Head of caudate nucleus (tissue), 42 donors: ENCODE results near the gene EMC8.

Source experiments
- DNase-seq, 42 donors: peaks; one replicate each; pipeline versions ENCODE4 v3.0.0 to v3.0.0-alpha.2; 2020 to 2021; ENCODE audit warnings: mixed read lengths in 7 of 42
- intact Hi-C: fragments of 100-400 bp; cut with DNase I; formaldehyde crosslinking; loops from one replicate; pipeline ENCODE4 v1.15.0; 2022

The EMC8 gene

DNA sequence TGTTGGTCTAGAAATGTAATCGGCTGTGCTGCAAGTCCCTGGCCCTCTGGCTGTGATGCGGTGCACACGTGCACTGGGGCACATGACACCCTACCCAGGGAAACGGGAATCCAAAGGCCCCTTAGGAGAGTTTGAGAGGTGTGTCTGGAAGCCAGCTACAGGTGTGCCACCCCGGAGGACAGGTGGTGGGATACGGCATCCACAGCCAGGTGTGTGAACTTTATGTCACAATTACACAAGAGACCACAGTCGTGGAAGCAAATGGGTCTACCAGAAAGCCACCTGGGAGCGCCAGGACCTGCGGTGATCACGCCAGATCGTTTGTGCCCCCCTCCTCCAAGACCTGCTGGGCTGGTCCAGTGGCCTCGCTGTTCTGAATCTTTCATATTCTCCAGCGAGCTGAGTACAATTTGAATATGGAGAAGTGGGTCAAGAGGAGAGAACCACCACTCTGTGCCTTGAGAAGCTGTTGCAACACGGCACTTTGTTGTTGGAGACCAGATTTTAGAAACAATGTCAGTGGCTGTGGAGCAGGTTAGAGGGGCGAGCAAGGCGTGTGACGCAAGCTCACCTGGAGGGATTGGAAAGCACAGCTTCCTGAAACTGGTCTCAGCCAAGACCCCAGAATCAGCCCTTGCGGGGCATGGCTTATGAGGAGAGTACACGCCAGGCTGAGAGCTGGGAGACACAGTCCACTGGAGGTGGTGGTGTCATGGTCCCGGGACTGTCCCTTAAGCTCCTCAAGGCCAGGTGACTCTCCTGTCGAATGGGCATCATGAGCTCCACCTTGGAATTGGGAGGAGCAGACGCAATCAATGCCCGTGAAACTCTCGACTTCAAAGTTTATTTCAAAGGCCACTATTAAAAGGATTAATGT is 37.6 kb upstream of the EMC8 start:
- no peak for DNase-seq
- intact Hi-C loops: no loop called here

DNA sequence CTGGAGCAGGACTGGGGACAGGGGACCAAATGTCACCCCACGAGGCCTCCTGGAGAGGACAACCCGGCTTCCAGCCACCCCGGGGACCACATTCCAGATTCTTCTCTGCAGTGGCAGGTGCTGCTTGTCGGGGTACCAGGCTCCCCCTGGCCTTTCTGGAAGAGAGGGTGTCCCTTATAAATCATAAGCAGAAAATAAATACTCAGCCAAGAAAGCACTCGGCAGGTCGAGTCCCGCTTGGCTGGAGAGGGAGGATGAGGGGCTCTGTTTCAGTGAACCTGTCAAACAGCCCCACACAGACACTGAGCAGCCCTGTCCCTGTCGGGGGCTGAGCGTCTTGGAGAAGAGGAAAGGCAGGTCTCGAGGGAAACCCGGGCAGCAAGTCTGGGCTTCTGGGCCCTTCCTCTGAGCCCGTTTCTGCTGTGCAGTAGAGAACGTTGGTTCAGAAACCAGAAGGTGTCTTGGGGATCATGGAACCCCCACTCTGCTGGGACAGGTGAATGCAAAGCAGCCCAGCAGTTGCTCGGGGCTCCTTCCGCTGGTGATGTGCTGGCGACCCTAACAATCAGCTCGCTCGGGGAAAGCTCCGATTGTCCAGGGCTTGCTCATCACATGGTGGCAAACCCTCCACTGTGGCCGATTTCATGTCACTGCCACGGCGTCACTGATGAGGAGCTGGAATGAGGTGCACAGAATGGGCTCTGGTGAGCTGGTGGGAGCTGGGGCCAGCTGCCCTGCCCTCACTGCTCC is 36.8 kb upstream of the EMC8 start:
- peak in 1 of 42 donors; percentile 20 for DNase-seq
- intact Hi-C loops: no loop called here

DNA sequence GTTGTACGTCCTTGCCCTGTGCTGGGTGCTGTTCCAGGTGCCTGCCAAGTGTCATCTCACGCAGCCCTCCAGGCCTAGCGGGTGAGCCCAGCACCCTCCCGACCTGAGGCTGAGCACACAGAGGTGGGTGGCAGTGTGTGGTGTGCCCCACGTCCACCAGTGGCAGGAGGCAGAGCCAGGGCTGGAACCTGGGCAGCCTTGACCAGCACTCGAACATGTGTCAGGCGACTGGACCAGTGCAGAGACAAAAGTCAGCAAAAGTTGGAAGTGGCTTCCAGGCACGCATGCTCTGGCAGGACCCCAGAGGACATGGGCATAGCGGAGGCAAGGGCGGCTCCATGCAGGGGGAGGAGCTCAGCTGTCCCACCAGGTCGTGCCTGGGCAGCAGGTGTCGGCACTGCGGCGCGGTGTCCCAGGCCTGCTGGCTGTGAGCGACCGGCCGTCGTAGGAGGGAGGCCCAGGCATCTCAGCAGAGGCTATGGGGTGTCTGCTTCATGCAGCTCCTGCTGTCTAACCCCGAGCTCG is 35.9 kb upstream of the EMC8 start:
- intact Hi-C loops: no loop called here
- peak in 1 of 42 donors; percentile 29 for DNase-seq

DNA sequence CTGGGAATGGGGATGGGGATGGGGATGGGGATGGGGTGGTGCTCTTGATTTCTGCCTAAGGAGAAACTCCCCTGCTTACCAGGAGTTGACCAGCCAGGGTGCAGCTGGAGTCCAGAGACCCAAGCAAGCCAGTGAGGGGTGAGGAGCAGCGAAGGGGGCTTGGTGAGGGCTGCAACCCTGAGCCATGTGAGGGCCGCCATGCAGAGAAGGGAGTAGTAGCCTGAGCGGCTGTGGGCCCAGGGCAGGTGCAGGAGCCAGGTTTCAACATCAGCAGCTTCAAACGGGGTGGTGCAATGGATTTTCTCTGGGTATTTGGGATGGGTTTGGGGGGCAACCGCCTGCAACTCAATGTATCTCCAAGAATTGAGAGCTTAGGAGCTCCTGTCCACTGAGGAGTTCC is 35.4 kb upstream of the EMC8 start:
- intact Hi-C loops: no loop called here
- peak in 1 of 42 donors; percentile 7 for DNase-seq

DNA sequence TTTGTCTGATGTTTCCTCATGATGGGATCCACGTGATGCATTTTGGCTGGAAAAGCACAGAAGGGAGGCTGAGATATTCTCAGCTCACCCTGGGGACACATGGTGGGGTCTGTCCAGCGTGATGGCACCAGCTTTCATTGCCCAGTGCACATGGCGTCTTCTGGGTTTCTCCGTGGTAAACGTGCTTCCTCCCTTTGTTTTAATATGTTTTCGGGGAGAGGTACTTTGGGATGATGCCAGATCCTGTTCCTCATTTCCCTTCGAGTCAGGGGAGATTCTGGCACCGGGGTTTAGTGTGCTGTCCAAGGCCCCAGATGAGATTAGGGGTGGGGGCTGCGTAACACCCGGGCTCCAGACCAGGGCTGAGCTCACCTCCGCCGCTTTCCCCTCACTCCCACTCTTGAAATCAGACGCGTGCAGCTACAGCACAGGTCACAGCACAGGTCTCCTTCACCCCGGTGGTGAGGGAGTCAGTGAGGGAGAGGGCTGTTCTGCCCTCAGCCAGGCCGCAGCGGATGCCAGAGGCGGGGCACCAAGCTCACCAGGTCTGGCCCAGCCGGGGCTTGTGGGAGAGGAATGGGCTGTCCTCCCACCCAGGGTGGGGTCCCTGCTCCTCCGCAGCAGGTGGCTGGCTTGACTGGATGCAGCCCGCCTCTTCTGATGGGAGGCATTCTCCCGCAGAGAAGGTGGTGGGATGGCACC is 34.0 kb upstream of the EMC8 start:
- DNase-seq: peak in 1 of 42 donors; percentile 22
- intact Hi-C loops: no loop called here

DNA sequence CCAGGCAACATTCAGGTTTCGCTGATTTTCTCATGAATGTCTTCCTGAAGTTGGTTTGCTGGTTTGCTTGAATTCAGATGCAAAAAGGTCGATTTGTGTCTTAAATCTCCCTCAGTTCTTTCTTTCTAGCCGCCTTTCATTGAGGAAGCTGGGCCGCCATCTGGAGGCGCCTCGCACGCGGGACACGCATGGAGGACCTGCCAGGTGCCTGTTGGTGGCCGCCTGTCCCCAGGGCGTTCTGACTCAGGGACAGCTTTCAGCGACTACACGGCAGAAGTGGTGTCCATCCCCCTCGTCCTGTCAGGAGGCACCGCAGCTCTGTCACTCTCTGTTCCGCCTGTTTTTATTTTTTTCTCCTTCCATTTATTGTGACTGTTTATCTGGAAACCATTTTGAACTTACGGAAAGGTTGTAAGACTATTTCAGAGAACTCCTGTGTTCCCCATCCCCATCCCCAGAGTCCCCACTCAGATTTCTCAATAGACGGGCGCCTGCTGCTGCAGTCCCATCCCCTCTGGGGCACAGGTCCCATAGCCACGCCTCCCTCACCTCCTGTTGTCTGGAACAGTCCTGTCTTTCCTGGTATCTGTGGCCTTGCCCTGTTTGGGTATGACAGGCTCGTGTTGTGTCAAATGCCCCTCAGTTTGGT is 33.4 kb upstream of the EMC8 start:
- intact Hi-C loops: no loop called here
- DNase-seq: peak in 13 of 42 donors; percentile 16 to 45 (median 34)

DNA sequence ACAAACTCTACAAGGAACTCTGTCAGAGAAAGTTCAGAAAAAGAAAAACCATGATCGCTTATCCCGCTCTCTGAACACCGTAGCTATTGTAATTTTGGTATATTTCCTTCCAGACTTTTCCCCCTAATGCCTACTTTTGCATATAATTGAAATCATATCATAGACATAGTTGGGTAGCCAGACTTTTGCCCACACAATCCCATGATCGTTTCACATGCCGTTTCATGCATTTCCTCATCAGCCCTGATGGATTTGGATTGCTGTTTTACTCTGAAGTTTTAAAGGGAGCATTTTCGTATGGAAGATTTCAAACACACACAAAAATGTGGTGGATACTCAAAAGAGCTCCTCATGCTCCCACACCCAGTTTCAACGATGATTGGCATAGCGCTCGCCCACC is 31.5 kb upstream of the EMC8 start:
- intact Hi-C loops: no loop called here

DNA sequence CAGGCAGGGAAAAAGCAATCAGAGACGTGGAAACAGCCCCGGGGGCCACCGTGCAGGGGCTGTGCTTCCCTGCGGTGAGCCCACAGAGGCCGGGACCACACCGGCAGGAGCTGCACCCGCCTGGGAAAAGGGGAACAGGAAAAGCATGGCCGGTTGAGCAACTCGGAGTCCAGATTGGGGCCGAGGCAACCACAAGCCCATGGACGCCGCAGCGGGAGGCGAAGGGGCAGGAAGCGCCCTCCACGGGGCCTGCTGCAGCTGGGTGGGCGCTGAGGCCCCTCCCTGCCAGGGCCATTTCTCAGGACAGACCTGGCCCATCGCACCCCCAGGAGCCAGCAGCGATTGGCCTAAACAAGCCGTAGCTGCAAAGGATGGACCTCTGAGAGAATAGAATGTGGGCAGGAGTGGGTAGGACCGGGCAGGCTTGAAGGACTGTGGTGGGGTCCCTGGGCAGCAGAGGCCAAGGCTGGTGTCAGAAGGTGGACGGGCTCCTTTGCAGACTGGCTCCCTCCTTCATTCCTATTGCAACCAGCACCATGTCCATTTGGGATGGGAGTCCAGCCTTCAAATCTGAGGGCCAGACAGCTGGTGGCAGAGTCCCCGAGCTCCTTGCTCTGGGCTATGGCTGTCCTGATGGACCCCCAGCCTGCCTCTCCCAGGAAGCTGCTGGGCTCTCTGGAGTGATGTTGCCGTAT is 30.6 kb upstream of the EMC8 start:
- DNase-seq: peak in 38 of 42 donors; percentile 13 to 71 (median 51)
- intact Hi-C loops: no loop called here

More for the DNA sequence above, 31.5 kb upstream of the EMC8 start:
- DNase-seq: peak in 1 of 42 donors; percentile 7

DNA sequence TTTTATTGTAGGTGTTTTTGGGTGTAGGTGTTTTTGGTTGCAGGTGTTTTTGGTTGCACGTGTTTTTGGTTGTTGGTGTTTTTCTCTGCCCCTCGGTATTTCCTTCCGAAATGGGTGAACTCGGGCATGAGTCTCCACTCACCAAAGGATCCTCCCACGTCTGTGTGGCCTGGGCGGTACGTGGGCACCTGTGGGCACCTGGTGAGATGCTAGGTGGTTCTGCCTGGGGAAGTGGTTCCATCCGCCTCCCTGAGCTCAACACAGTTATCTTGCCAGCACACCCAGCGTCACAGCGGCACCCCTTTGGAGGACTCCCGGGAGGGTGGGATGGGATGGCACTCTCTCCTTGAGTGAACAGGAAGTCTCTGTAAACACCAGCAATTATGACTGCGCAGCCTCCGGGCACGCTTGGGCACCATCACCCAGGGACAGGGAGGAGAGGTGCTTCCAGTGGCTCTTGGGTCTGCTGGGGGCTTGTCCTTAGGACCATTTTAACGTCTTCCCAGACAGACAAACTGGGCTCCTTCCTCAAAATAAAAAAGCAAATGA is 29.9 kb upstream of the EMC8 start:
- peak in 1 of 42 donors; percentile 27 for DNase-seq
- intact Hi-C loops: no loop called here

DNA sequence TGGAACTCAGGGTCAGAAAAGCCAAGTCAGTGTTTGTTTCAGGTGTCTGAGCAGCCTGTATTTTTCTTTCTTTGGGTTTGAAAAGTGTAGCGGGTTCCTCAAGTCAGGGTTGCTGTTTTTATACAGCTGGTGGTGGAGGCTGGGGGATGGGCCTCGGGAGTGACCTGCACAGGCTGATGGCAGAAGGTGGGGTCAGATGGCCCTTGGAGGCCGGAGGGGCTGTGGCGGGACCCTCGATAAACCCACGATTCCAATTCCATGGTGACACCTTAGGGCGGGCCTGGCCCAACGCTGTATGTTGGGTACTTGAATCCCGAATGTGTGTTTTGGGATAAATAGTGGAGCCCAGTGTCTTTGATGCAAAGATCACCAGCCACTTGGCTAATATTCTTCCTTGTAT is 28.8 kb upstream of the EMC8 start:
- DNase-seq: peak in 2 of 42 donors; percentile 13 to 31
- intact Hi-C loops: no loop called here

DNA sequence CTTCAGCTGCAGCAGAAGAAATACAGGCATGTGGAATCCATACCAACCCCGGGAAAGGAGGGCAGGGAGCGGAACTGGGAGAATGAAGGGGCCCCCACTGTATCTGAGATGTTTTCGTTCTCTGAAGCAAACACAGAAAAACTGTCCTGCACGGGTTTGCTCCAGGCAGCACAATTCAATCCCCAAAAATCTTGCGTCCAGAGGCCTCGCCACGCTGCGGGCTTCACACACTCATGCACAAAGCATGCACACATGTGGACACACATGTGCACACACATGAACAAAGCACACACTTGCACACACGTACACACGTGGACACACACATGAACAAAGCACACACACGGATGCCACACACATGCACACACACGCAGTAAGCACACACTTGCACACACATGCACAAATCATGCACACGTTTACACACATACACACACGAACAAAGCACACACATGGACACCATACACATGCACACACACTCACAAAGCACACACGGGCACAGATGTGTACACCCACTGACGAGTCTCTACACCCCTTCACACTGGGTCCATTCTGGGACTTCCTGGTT is 27.4 kb upstream of the EMC8 start:
- peak in 2 of 42 donors; percentile 23 to 26 for DNase-seq
- intact Hi-C loops: no loop called here

DNA sequence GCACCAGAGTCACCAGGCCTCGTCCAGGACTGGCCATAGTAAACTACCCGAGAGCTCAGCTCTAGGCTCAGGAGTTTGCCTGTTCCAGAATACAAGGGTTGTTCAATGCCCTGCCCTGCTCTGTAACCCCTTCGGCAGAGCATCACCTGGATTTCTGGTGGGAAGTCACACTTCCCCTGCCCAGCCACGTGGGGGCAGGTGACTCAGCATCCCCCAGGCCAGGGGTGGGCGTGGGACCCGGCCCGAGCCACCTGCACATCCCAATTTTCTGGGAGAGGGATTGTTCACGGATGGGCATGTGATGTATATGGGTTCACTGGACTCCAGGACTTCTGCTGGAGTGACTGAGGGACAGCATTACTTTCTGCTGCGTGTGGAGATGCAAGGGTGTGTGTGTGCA is 26.0 kb upstream of the EMC8 start:
- peak in 1 of 42 donors; percentile 11 for DNase-seq
- intact Hi-C loops: no loop called here

DNA sequence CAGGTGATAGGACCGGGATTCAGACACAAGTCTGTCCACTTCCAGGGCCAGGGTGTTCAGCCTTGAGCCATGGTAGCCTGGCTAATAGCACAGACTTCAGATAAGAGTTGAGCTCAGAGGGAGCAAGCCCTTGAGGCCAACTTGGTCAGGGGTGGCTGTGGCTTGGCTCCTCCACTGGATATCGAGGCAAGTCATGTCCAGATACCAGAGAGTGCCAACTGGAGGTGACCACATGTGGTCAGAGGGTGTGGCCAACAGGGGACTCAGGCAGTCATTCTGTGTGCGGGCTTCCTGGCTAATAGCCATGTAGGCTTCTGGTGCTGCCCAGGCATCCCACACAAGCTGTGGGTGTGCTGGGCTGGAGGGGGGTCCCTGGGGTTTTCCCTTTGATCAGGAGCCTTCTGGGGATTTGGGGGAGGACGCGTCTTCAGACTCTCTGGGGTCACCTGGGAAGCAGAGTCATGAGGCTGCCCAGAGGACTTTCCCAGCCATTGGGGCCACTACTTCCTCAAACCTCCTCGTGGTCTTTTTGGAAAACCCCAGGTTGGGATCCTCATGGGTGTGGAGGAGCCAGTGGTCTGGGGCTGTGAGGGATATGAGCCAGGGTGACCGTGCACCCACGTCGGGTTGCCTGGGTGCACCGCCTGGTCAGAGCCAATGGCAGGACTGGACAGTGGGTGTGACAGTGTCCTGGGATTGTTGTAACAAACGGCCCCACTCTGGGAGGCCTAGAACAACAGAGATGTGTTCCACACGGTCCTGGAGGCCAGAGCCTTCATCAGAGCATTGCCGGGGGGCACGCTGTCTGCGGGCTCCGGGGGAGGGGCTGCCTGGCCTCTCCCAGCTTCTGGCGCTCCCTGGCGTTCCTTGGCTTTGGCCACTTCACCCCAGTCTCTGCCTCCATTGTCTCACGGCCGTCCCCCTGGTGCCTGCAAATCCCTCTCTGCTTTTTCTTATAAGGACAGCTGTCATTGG is 25.1 kb upstream of the EMC8 start:
- intact Hi-C loops: loop anchor here (5.0 kb wide), 2 partner anchors 163 to 193 kb away; no protein-coding TSS in a partner anchor
- peak in 2 of 42 donors; percentile 17 to 23 for DNase-seq

DNA sequence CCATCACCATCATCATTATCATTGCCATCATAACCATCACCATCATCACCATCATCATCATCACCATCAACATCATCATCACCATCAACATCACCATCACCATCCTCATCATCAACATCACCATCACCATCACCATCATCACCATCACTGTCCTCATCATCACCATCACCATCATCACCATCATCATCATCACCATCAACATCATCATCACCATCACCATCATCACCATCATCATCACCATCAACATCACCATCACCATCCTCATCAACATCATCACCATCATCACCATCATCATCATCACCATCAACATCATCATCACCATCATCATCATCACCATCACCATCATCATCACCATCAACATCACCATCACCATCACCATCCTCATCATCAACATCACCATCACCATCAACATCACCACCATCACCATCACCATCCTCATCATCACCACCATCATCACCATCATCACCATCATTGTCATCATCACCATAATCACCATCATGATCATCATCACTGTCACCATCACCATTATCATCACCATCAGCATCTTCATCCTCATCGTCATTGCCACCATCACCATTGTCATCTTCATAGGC is 24.1 kb upstream of the EMC8 start:
- intact Hi-C loops: loop anchor here (5.0 kb wide), 2 partner anchors 164 to 194 kb away; no protein-coding TSS in a partner anchor
- no peak for DNase-seq

DNA sequence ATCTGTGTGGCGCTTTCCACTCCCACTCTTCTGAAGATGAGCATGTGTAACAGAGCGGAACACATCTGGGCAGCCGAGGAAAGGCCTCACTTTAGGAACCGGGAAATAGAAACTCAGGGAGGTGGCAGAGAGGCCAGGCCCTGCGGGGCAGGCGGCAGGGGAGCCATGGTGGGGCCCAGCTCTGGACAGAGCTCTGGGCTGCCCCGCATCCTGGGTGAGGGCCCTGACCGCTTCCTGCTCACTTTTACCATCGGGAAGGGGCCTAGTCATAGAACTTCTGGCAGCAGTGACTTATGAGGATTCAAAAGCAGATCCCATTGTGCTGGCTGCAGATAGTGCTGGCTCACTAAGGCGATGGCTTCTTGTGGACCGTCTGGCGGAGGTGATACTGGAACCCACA is 22.8 kb upstream of the EMC8 start:
- intact Hi-C loops: loop anchor here (5.0 kb wide), 2 partner anchors 165 to 195 kb away; no protein-coding TSS in a partner anchor
- DNase-seq: peak in 3 of 42 donors; percentile 8 to 32 (median 25)
